ENCODE results near the gene C14orf180. TPM values are rescaled to one million over a fixed set of nuclear protein-coding genes. Genes with fewer than 3 reads are reported as not detected.

C14orf180 gene
- total and polyA plus RNA-seq, 2 experiments from 2014 or later = not detected

GRCh38 chr14:104567141-104567956 lies 12.2 kb upstream of the C14orf180 start:
- Histone ChIP-seq H3K4me1 (ENCODE audit: insufficient read depth) (no peaks in the 10 kb centered on the region), H4K20me1 (ENCODE audit: insufficient read depth) (no peaks in the 10 kb centered on the region), H3K36me3 (ENCODE audit: low read depth) (no peaks in the 10 kb centered on the region), H3K4me2 (ENCODE audit: unreplicated experiment) (no peak overlapping the region), H2AFZ (no peak overlapping the region), H3F3A (ENCODE audit: insufficient read depth) (no peaks in the 10 kb centered on the region), H3K27me3 (replicated peaks; ENCODE audit: insufficient read depth) (peaks cover 13% of the 10 kb centered on the region), H3K27ac (no peak overlapping the region), H3K9ac (no peak overlapping the region), H3K4me3 (no peak overlapping the region), H3K9me2 (ENCODE audit: insufficient read depth) (no peaks in the 10 kb centered on the region), H3K9me3 (ENCODE audit: low read depth) (no peaks in the 10 kb centered on the region), H3K79me2 (ENCODE audit: insufficient read depth) (no peaks in the 10 kb centered on the region)
- WGBS, 2 experiments (ENCODE audit: low coverage in 1 of 2, low lambda C conversion rate in 2 of 2, missing lambda C conversion rate in 2 of 2) = 33 to 35% methylated on average over 25 to 27 of the region's 27 CpGs
- in situ Hi-C loops (cut with MboI) = loop anchor here (10.0 kb wide), 1 partner anchor 433 kb away; the partner anchor contains the start of gene KIF26A
- no peak for DNase-seq
- TF ChIP-seq EZH2 (IDR thresholded peaks at IDR 0.05; ENCODE audit: insufficient read depth, poor library complexity, severe bottlenecking) = no peak
- no peak for TF ChIP-seq EZH2phosphoT487 (IDR thresholded peaks at IDR 0.05; ENCODE audit: insufficient read depth, low read depth)

GRCh38 chr14:104567957-104568225 lies 11.7 kb upstream of the C14orf180 start:
- in situ Hi-C loops (cut with MboI) = loop anchor here (10.0 kb wide), 1 partner anchor 433 kb away; the partner anchor contains the start of gene KIF26A
- Histone ChIP-seq H3K9me2 (ENCODE audit: insufficient read depth) (no peaks in the 10 kb centered on the region), H2AFZ (no peak overlapping the region), H3K27ac (no peak overlapping the region), H3K4me1 (ENCODE audit: insufficient read depth) (no peaks in the 10 kb centered on the region), H3K27me3 (replicated peaks; ENCODE audit: insufficient read depth) (peaks cover 13% of the 10 kb centered on the region), H3K9ac (no peak overlapping the region), H3F3A (ENCODE audit: insufficient read depth) (no peaks in the 10 kb centered on the region), H3K9me3 (ENCODE audit: low read depth) (no peaks in the 10 kb centered on the region), H3K4me2 (ENCODE audit: unreplicated experiment) (no peak overlapping the region), H4K20me1 (ENCODE audit: insufficient read depth) (no peaks in the 10 kb centered on the region), H3K79me2 (ENCODE audit: insufficient read depth) (no peaks in the 10 kb centered on the region), H3K36me3 (ENCODE audit: low read depth) (no peaks in the 10 kb centered on the region), H3K4me3 (no peak overlapping the region)
- TF ChIP-seq EZH2phosphoT487 (IDR thresholded peaks at IDR 0.05; ENCODE audit: insufficient read depth, low read depth) = no peak
- TF ChIP-seq EZH2 (IDR thresholded peaks at IDR 0.05; ENCODE audit: insufficient read depth, poor library complexity, severe bottlenecking) = no peak
- no peak for DNase-seq
- 41 to 67% methylated on average over 9 of the region's 9 CpGs for WGBS, 2 experiments (ENCODE audit: low coverage in 1 of 2, low lambda C conversion rate in 2 of 2, missing lambda C conversion rate in 2 of 2)

DNA sequence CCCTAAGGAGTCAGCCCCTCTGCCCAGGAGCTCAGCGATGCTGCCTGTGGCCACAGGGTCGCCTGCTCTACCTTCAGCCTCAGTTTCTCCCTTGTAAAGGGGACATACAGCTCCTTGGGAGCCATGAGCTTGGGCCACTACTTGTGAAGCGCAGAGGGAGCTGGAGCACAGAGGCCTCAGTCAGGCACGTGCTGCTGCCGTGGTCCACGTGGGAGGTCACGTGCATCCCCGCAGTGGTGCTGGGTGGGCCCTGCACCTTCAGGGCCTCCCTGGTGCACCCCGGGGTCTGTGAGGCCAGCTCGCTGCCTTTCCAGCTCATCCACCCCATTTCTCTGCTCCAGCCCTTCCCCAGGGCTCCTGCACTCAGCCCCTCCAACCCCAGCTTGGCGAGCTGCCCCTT lies 10.9 kb upstream of the C14orf180 start:
- H3F3A ChIP-seq (ENCODE audit: insufficient read depth) = no peaks in the 10 kb centered on the region
- H3K27me3 ChIP-seq (replicated peaks; ENCODE audit: insufficient read depth) = peaks cover 13% of the 10 kb centered on the region
- H3K4me3 ChIP-seq = no peak overlapping the region
- no peaks in the 10 kb centered on the region for H3K79me2 ChIP-seq (ENCODE audit: insufficient read depth)
- no peaks in the 10 kb centered on the region for H3K36me3 ChIP-seq (ENCODE audit: low read depth)
- no peak overlapping the region for H3K9ac ChIP-seq
- H3K9me3 ChIP-seq (ENCODE audit: low read depth) = no peaks in the 10 kb centered on the region
- H3K9me2 ChIP-seq (ENCODE audit: insufficient read depth) = no peaks in the 10 kb centered on the region
- no peak overlapping the region for H3K4me2 ChIP-seq (ENCODE audit: unreplicated experiment)
- 30 to 33% methylated on average over 10 to 11 of the region's 11 CpGs for WGBS, 2 experiments (ENCODE audit: low coverage in 1 of 2, low lambda C conversion rate in 2 of 2, missing lambda C conversion rate in 2 of 2)
- TF ChIP-seq EZH2 (IDR thresholded peaks at IDR 0.05; ENCODE audit: insufficient read depth, poor library complexity, severe bottlenecking) (no peak), EZH2phosphoT487 (IDR thresholded peaks at IDR 0.05; ENCODE audit: insufficient read depth, low read depth) (no peak)
- no peaks in the 10 kb centered on the region for H4K20me1 ChIP-seq (ENCODE audit: insufficient read depth)
- no peak for DNase-seq
- H3K27ac ChIP-seq = no peak overlapping the region
- in situ Hi-C loops (cut with MboI) = loop anchor here (10.0 kb wide), 1 partner anchor 434 kb away; the partner anchor contains the start of gene KIF26A
- H2AFZ ChIP-seq = no peak overlapping the region
- H3K4me1 ChIP-seq (ENCODE audit: insufficient read depth) = no peaks in the 10 kb centered on the region

DNA sequence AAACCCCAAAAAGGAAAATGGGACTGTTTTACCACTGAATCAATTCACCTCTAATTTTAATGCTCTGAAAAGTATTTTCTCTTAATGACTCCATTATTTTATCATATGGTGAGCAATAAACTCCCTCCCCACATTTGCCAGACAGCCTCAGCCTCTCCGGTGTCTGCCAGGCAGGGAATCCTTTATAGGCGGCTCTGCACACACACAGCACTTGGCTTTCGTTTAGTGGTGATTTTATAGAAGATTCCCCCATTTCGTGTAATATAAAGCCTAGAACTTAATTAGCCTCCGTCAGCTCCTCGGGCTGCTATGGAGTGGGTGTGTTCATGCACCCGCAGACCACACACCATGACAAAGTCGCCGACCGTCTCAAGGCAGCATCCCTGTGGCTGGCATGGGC lies 10.1 kb upstream of the C14orf180 start:
- WGBS, 2 experiments (ENCODE audit: low coverage in 1 of 2, low lambda C conversion rate in 2 of 2, missing lambda C conversion rate in 2 of 2) = 6% methylated on average over 10 of the region's 10 CpGs
- DNase-seq = no peak
- Histone ChIP-seq H3K79me2 (ENCODE audit: insufficient read depth) (no peaks in the 10 kb centered on the region), H3K4me3 (no peak overlapping the region), H3K9me2 (ENCODE audit: insufficient read depth) (no peaks in the 10 kb centered on the region), H3F3A (ENCODE audit: insufficient read depth) (no peaks in the 10 kb centered on the region), H3K4me1 (ENCODE audit: insufficient read depth) (no peaks in the 10 kb centered on the region), H3K9me3 (ENCODE audit: low read depth) (no peaks in the 10 kb centered on the region), H3K27me3 (replicated peaks; ENCODE audit: insufficient read depth) (peaks cover 10% of the 10 kb centered on the region), H3K4me2 (ENCODE audit: unreplicated experiment) (no peak overlapping the region), H3K9ac (no peak overlapping the region), H4K20me1 (ENCODE audit: insufficient read depth) (no peaks in the 10 kb centered on the region), H3K27ac (no peak overlapping the region), H2AFZ (no peak overlapping the region), H3K36me3 (ENCODE audit: low read depth) (no peaks in the 10 kb centered on the region)
- TF ChIP-seq EZH2 (IDR thresholded peaks at IDR 0.05; ENCODE audit: insufficient read depth, poor library complexity, severe bottlenecking) (no peak), EZH2phosphoT487 (IDR thresholded peaks at IDR 0.05; ENCODE audit: insufficient read depth, low read depth) (no peak)
- in situ Hi-C loops (cut with MboI) = loop anchor here (10.0 kb wide), 1 partner anchor 435 kb away; the partner anchor contains the start of gene KIF26A
